GM21360 (cell line): Measurements from ENCODE around the gene EP400.

ENCODE experiments used
- ATAC-seq: cut with Tn5 transposase; IDR thresholded peaks from one replicate; pipeline ENCODE4 v1.9.1; 2021; ENCODE audit warnings: mild to moderate bottlenecking, moderate library complexity; ENCODE audit not compliant: unreplicated experiment

EP400 gene

DNA sequence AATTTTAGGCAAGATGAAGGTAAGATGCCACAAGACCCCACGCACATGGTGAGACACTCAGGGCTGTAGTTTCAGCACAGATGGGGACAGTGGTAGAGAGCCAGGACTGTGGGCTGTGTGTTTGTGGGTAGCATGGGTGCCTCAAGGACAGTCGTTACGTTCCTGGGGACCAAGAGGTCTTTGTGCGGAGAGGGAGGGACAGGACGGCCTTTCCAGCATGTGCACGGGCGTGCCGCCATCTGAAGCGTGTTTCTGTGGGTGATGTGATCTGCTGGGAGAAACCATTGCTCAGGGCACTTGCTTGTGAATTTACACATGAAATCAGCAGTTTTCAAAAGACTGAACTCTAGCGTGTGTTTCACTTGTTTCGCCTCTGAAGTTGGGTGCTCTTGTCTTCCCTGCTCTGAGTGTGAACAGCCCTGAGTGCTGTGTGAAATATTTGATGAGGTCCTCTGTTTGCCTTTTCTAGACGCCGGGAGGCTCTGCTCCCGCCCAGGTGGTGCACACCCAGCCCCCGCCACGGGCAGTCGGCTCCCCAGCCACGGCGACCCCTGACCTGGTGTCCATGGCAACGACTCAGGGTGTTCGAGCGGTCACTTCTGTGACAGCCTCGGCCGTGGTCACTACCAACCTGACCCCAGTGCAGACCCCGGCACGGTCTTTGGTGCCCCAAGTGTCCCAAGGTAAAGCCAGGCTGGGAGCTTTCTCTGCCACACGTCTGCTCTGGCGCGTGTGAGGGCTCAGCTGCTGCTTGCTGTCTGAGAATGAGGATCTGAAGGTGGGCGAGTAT lies 112.1 kb downstream of the EP400 start:
- ATAC-seq, result no peak

DNA sequence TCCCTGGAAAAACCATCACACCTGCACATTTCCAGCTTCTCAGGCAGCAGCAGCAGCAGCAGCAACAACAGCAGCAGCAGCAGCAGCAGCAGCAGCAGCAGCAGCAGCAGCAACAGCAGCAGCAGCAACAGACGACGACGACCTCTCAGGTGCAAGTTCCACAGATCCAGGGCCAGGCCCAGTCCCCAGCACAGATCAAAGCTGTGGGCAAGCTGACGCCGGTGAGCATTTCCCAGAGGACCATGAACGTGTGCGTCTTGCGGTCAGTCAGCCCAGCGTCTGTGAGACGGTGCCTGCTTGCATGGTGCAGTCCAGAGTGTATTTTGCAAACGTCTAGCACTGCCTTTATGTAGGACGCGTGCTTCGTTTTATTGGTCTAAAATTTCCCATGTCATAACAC lies 112.7 kb downstream of the EP400 start:
- ATAC-seq, result no peak

DNA sequence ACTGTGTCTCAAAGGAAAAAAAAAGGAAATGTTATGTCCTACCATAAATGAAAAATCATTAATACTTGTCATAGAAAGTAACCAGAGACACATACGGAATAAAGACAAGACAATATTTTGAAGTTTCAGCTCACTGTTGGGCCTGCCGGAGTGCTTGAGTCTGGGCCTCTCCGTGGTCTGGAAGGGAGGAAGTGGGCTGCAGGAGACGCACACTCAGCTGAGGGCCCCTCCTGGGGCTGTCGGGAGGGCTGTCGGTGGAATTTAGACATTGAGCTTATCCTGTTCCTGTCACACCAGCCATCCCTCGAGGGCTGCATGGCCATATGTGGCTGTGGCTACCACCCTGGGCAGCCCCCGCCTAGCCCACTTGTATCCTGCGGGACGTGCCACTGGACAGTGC lies 113.7 kb downstream of the EP400 start:
- ATAC-seq, result no peak

DNA sequence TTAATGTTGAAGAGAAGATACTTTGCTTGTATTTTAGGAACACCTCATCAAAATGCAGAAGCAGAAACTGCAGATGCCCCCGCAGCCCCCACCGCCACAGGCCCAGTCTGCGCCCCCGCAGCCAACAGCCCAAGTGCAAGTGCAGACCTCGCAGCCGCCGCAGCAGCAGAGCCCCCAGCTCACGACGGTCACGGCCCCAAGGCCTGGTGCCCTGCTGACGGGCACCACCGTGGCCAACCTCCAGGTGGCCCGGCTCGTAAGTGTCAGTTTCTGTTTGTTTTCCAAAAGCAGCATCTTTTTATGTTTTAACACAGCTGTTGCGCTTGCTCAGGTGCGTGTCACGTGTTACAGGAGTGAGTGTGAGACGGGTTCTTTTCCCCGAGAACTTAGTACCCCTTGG lies 114.9 kb downstream of the EP400 start:
- no peak for ATAC-seq

DNA sequence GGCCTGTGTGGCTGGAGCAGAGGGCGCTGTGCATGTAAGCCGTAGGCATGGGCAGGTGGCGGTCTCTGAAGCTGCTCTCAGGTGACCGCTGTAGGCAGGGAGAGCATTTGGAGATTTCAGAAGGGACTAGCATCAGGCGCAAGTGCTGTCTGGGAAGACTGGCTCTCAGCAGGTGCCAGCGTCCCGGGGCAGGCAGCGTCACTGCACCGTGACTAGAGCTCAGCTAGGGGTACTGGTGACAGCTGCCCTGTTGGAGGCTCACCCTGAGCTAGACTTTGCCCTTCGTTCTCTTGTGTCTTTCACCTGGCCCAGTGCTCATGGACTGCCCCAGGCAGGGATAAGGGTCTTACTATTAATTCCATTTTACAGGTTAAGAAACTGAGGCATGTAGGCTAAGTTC lies 115.5 kb downstream of the EP400 start:
- no peak for ATAC-seq

DNA sequence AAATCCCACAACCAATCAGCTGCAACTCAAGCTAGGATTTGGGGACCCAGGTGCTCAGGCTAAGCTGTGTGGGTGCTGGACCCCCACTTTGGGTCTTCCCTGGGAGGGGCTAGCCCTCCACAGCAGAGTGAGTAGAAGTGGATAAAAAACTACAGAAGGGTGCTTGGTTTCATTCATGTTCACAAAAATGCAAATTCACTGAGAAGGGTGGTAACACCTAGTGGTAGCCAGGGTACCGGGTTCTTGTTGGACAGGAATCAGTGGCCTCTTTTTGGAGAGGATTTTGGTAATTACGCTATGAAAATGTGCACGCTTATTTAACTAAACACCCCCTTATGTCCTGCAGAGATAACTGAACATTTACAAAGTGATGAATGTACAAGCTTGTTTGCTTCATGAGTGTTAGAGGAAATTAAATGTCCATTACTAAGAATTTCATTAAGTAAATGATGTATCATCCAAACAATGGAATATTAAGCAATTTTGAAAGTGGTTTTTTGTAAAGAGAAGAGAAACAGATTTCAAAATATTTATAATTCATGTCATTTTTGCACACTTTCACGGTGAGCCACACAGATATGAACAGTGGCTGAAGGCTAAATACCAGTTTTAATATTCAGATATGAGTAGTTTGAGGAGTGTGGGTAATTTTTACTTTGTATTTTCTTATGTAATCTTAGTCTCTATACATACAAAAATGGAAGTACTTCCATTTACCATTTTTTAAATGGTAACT lies 116.0 kb downstream of the EP400 start:
- ATAC-seq, result no peak

DNA sequence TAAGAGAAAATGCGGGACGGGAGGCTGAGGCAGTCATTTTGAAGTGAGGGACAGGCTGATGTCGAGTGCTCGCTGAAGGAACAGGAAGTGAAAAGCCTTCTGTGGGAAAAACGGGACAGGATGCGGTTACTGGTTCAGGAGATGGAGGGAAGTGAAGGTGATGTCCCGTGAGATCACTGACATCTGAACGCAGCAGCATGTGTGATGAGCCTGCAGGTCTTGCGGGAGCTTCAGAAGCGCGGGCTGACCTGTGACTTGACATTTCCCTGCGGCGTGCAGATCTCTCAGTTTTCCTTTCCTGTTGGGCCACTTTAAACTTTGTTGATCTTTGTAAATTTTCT lies 116.6 kb downstream of the EP400 start:
- ATAC-seq, result no peak

DNA sequence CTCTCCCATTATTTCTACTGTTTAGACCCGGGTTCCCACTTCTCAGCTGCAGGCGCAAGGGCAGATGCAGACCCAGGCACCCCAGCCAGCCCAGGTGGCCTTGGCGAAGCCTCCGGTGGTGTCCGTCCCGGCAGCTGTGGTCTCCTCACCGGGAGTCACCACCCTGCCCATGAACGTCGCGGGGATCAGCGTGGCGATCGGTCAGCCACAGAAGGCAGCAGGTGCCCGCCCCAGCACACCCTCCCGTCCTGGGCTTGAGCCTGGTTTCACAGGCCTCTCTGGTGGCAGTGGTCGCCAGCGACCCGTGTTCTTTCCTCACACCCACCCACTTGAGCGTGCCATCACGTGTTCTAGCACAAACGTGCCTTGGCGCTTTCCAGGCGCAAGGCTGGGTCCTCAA lies 117.0 kb downstream of the EP400 start:
- ATAC-seq, result no peak

DNA sequence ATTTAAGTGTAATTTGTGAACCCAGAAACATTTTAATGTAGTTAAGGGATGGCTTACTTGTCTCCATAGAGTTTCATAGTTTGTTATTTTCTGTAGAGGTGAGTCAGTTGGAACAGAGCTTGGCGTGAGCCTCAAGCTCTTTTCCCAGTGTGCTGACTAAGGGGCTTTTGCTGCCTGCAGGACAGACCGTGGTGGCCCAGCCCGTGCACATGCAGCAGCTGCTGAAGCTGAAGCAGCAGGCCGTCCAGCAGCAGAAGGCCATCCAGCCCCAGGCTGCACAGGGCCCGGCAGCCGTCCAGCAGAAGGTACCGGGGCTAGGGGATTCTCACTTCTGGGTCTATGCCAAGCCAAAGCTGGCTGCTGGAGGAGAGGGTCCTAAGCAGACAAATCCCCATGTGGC lies 117.4 kb downstream of the EP400 start:
- ATAC-seq, result no peak

DNA sequence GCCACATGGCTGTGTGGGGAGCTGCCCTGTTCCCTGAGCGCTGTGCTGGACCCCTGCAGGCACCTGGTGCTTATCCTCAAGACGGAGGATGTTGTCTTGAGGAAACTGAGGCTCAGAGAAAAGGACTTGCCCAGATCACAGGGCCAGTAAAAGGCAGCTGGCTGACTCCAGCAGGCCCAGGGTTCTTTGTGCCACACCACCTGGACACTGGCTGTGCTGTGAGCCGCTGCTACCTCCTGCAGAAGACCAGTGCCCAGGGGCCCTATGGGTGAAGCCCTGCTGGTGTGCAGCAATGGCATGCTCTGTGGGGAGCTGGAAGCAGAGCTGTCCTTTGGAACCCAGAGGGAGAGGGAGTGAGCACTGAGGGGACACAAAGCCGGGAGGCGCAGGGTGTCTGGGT lies 118.5 kb downstream of the EP400 start:
- ATAC-seq, result no peak

DNA sequence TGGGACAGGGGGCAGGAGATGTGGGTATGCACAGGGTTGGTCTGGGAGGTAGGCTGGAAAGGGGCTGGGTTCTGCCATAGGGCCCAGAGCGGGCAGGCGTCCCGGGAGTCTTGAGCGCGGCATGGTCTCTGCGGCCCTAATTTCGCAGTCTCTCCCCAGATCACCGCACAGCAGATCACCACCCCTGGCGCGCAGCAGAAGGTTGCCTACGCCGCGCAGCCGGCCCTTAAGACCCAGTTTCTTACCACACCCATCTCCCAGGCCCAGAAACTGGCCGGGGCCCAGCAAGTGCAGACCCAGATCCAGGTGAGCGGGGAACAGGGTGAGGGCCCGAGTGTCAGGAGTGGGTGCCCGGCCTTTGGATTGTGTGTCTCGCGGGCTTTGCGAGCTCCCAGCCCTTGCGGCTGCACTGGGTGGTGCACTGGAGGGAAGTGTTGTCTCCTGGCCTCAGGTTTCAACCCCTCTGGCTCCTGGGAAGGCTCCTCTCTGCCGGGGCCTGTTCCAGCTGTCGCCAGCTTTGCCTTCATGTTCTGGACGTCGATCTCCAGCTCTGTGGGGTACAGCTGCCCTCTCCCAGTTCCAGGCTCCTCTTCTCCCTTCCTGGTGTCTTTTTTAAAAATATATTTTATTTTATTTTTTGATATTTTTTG lies 119.7 kb downstream of the EP400 start:
- ATAC-seq, result no peak

DNA sequence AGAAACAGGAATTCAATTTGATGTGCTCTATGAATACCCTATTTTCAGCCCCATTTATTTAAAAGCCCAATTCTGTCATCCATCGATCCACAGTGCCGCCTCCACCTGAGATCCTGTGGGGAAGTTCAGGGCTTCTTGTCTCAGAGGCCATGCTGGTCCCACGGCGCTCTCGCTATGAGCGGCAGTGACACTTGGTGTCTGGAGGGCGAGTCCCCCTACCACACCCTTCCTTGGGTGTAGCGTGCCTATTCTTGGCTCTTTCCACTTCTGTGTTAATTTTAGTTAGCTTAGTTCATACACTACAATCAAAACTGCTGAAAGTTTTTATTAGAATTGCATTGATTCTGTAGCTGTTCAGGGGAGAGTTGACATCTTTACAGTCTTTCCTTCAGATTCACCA lies 120.6 kb downstream of the EP400 start:
- ATAC-seq, result no peak

DNA sequence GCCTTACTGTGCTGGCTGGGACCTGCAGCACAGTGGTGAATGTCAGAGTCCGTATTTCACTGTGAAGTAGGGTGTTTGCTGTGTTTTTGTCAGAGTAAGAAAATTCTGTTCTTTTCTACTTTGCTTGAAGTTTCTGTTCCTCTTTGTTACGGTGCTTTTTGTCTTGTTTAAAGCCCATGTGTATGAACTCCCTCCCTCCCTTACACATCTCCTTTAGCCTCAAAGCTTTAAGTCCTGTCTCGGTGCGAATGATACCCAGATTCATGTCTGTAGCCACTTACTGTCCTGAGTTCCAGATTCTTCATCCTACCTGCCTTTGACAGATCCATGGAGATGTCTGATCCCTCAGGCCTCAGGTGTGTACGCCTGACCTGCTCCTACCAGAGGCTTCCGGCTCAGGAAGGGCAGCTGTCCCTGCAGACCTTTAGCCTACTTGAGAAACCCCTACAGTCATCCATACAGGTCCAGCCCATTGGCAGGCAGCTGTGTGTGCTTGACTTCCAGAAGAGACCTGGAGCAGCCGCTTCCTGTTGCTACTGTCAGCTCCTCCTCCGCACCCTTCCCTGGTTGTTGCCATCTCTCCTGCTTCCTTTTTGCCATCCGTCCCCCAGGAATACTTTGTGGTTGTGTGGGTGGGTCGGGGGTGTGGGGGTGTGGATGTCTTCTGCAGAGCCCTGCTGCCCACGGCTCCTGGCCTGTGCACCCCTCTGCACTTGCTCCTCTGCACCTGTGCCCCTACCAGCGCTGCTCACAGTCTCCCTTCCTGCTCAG lies 121.5 kb downstream of the EP400 start:
- peak; percentile 59 for ATAC-seq

DNA sequence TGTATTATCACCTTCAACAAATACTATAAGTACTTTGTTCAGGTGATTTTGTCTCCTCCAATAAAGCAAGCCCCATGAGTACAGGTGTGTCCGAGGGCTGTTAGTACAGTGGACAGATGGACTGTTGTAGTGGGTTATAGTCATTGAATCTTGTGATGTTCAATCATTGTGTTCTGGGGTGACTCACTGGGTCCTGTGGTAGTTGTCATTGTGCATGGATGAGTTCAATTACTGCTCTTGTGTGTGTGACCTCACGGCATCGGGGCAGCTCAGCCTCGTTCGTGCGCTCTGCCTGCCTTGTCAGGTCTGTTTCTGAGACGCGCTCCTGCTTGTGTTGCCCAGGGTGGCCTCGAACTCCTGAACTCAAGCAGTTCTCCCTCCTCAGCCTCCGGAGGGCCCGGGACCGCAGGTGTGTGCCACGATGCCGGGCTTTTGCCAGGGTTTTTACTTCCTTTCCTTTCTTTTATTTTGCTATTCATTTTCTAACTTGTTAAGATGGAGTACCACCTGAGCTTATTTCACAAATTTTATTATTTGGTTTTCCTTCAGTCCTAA lies 122.2 kb downstream of the EP400 start:
- ATAC-seq, result no peak

DNA sequence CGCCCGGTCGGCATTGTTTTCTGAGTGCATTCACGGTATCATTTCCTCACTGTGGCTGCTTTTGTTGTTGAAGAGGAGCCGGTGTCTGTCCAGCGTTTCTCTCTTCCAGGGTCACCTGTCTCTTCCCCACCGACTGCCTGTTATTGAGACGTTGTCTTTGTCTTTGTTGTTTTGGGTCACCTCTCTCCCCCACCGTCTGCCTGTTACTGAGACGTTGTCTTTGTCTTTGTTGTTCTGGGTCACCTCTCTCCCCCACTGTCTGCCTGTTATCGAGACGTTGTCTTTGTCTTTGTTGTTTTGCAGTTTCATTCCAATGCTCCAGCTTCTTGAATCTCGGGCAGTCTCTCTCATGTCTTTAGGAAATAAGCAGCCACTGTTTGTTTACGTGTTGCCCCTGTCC lies 124.5 kb downstream of the EP400 start:
- no peak for ATAC-seq

DNA sequence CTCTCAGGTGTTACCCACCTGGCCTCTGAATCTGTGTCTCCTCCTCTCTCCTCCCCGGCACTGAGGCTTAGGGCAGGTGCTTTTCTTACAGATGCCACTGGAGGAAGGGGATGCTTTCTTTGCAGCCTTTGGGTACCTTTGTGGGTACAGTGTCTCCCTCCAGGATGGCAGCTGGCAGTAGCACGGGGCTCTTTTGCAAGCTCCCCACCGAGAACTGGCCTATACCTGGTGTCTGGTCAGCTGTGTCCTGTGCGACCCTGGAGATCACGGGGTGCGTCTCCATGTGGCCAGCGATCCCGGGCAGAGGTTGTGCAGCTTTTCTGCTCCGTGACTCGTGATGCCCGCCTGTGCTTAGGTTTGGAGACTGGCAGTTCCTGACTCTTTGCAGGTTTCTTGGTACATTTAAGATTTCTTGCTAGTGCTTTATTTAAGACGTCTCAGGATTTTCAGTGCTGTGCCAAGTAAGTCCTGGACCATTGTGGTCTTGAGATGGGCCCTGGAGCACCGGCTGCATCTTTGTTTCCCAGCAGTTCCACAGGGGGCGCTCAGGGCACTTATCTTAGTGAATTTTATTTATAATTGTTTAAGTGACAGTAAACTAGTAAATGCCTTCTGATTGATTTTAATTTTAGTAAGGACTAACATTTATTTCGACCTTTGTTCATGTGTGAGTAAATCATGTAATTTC lies 125.4 kb downstream of the EP400 start:
- ATAC-seq, result no peak

DNA sequence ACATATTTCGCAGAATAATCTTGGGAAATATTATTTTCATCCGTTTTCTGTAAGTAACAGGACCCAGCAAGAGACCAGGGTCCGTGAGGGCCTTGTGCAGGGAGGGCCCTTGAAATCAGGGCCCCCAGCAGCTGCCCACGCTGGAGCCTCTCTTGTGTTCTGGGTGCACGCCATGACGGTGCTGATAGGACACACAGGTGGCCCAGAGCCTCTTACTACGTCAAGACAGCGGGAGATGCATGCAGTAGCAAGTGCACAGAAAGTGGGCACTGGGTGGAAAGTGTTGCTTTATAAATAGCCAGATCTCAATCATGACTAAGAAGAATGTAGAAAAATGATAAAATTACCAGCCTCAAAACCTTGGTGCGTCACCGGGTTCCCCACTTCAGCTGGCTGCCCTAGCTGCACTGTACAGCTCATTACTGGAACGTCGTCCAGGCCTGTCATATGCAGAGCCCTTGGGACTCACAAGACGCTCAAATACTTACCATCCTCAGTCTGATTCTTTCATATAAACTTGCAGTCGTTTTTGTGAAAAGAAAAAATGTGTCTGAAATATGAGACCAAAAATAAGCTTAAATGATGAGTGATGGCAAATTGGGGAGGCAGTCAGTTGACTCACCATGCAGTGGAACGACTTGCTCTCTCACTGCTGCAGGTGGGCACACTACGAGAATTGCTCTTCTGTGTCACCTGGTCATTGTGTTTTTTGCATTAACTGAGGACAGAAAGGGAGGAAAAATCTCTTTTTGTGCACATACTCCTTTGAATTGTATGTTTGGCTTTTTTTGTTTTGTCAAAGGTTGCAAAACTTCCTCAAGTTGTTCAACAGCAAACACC lies 126.2 kb downstream of the EP400 start:
- no peak for ATAC-seq

DNA sequence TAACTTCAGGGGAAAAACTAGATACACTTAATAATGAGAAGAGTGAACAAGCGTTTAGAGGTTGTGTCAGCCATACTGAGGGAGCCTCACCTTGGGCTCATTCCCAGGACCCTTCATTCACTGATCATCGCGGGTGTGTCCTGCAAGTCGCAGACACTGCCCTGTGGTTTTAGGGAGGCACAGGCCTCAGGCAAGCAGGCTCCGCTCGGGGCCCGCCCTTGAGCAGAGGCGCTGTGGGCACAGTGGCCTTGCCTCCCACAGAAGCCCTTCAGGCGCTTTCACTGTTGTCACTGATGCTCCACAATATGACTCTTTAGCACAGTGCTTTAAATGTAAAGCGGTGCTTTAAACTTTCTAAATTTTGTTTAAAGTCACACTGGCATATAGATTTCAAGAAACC lies 127.0 kb downstream of the EP400 start:
- ATAC-seq, result no peak

DNA sequence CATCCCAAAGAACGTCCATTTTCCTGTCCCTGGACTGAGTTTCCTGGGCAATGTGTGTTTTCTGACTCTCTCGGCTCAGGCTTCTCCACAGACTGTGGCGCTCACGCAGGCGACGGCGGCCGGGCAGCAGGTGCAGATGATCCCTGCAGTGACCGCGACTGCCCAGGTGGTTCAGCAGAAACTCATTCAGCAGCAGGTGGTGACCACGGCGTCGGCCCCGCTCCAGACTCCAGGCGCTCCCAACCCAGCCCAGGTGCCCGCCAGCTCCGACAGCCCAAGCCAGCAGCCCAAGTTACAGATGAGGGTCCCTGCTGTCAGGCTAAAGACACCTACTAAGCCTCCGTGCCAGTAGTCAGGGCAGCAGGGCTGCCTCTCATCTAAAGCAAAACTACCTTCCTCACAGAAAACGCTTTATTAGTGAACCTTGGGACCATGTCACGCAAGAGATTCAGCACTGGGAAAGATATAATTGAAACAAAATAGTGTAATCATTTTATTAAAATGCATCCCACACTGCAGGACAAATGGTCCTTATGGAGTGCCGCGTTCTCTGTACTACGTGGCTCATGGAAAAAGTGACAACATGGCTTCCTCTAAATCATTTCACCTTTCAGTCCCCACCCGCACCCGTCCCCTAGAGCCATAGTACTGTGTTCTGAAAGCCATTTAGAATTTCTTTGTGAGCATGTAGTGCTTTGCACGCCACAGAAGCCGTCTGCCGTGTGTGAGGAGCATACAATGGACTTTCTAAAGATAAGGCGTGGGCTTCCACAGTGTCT lies 127.8 kb downstream of the EP400 start:
- ATAC-seq, result no peak
